Measurements from ENCODE around the gene MRPL14.
A peak's percentile ranks its signal among the peaks of the same experiment; 100 is the strongest.
"Not testable (repeated sequence)": the region's sequence is repeated elsewhere in the genome, so short reads cannot be mapped to it uniquely, and the experiment has no call there.

Gene MRPL14

GRCh38 chr6:44097782-44098317 is 29.4 kb downstream of the MRPL14 start:
- DNase-seq (ENCODE audit: low read depth), result no peak

DNA sequence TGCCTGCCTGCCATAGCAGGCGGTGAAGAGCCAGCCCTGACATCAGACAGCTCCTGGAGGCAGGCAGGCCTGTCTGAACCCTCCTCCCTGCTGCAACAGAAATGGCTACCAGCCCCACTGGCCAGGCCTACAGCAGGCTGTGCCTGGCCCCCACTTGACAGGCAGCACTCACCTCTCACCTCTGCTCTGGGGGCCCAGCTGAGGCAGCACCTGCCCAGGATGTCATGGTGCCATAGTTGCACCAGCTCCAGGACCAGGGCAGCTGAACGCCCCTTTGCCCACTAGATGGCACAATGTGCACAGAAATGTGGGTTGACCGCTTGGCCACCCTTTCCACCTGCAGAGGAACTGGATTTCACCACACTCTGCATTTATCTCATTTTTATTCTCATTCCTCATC is 30.6 kb downstream of the MRPL14 start:
- DNase-seq (ENCODE audit: low read depth), result peak; percentile 79

DNA sequence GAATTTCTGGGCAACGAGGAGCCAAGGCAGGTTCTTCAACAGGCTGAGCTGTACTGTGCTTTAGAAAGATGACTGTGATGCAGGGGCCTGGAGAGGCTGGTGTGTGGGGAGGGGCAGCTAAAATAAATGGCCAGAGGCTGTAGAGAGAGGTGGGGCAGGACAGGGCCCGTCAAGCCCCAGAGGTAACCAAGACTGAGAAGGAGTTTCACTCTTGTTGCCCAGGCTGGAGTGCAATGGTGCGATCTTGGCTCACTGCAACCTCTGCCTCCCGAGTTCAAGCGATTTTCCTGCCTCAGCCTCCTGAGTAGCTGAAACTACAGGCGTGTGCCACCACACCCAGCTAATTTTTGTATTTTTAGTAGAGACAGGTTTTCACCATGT is 32.0 kb downstream of the MRPL14 start:
- not testable (repeated sequence) for DNase-seq (ENCODE audit: low read depth)

GRCh38 chr6:44094403-44095242 is 32.6 kb downstream of the MRPL14 start:
- no peak for DNase-seq (ENCODE audit: low read depth)

- no peak for DNase-seq (ENCODE audit: low read depth)
Measured at GRCh38 chr6:44093750-44094402, 33.4 kb downstream of the MRPL14 start.

GRCh38 chr6:44093066-44093465 is 34.2 kb downstream of the MRPL14 start:
- no peak for DNase-seq (ENCODE audit: low read depth)

DNA sequence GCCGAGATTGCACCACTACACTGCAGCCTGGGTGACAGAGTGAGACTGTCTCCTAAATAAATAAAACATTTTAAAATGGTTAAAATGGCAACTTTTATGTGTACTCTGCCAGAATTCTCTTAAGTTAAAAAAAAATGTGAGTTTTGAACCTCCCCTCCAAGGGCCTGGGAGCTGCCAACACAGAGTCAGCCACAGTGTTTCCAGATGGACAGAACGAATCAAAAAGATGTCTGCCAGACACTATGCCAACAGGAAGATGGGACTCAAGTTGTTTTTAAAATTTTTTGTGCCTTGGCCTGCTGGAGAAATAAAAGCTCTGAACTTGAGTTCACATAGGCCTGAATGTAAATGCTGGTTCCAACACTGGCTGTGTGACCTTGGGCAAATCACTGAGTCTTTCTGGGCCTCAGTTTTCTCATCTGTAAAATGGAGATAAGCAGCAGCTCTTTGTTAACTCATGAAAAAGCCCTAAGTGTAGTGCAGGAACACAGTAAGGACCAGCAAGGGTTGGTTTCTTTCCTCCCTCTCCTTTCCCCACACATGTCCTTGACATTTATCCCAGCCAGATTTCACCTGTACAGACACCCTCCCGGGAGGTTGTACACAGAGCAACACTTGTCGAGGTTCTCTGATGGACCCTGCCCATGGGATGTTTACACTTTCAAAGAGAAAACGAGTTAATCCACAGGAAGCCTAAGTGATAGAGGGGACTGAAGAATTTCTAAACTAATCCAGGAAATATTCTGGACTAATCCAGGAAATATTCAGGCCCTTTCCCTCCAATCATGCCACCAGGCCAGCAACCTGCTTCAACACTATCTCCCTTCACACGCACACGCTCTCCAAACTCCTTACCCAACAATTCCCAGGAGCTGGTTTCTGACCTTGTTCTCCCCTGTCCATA is 35.0 kb downstream of the MRPL14 start:
- DNase-seq (ENCODE audit: low read depth), result no peak

GRCh38 chr6:44091356-44091755 is 35.9 kb downstream of the MRPL14 start:
- not testable (repeated sequence) for DNase-seq (ENCODE audit: low read depth)

DNA sequence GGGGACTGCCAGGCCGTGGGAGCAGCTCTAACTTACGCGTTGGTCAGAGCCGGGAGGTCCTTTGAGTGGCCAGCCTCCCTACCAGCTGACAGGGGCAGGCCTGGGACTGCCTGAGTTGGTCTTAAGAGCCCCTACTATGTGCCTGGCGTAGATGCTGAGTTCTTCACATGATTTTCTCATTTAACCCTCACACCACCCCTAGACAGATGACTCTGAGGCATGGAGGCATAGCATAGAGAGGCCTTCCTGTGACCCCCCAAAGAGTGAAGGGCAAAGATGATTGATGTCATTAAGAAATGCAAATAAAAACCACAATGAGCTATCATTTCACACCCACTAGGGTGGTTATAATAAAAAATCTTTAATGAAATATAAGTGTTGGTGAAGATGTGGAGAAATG is 36.8 kb downstream of the MRPL14 start:
- DNase-seq (ENCODE audit: low read depth), result no peak

GRCh38 chr6:44088827-44089590 is 38.2 kb downstream of the MRPL14 start:
- no peak for DNase-seq (ENCODE audit: low read depth)

GRCh38 chr6:44087623-44088022 is 39.6 kb downstream of the MRPL14 start:
- no peak for DNase-seq (ENCODE audit: low read depth)

GRCh38 chr6:44086931-44087574 is 40.2 kb downstream of the MRPL14 start:
- DNase-seq (ENCODE audit: low read depth), result peak; percentile 56

DNA sequence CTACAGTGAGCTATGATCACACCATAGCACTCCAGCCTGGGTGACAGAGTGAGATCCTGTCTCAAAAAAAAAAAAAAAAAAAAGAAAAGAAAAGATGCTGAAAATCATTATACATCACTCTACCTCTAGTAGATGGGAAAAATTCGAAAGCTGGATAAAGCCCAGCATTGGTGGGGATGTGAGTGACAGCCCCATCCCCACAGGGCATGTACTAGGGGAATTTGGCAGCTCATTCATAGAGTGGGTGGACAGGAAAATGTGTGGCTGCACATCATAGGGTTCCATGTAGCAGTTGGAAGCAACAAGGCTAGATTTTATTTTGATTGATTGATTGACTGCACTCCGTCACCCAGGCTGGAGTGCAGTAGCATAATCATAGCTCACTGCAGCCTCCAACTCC is 42.0 kb downstream of the MRPL14 start:
- no peak for DNase-seq (ENCODE audit: low read depth)

DNA sequence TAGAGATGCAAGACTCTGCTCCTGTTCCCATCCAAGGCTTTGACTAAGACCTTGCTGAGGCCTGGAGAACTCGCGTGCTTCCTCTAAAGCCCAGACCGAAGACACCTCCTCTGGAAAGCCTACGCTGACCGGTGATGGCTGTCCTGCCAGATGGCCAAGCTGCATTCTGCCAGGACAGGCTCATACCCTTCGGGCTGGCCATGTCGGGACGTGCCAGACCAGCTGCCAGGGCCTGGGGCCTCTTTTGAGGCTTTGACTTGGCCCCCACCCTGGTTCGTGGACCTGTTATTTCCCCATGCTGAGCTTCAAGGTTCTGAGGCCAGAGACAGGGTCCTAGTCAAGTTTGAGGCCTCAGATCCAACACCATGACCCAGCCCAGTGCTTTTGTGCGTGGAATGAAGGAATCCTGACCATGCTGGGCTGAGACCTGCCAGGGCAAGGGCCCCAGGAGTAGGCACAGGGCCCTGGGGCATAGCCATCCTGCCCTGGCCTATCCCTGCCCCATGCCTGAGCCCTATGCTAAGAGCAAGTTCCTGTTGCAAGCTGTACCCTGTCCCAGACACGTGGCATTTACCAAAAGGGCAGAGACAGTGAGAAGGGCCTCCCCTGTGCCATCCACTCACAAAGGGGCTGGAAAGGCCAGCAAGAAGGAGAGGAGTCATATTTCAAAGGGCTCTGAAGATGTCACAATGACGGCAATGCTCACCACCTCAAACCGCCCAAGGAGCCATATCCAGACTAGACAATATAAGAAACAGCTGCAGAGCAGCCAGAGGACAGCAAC is 42.8 kb downstream of the MRPL14 start:
- DNase-seq (ENCODE audit: low read depth), result no peak

DNA sequence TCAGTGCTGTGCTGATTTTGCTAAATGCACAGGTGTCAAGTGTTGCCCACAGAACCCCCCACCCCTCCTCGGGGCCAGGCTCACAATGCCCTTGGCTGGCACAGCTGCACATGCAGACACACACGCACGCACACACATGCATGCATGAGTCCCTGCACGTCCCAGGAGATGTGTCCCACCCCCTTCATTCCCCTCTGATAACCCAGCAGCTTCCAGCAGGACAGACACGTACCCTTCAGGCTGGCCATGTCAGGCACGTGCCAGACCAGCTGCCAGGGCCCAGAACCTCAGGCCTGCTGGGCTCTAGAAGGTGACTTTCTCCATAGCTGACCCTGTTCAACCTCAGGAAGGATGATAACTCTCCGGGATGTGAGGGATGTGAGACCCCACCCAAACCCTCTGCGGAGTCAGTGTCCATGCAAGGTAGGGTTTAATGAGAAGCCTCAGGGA is 44.4 kb downstream of the MRPL14 start:
- DNase-seq (ENCODE audit: low read depth), result no peak

DNA sequence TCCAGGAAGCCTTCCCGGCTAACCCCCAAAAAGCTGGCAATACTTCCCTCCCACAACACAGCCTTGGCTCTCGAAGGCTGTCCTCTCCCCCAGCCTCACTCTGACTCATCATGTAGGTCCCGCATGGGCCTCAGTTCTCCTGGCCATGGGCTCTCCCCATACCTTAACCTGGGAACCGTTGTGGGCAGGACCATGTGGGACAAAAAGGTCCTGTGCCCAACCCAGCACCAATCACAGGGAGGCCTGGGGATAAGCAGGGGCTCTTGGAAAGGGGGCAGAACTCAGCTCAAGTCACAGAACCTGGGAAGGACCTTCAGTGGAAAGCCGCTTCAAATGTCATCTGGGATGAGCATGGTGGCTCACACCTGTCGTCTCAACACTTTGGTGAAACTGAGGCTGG is 45.5 kb downstream of the MRPL14 start:
- no peak for DNase-seq (ENCODE audit: low read depth)

GRCh38 chr6:44080561-44081521 is 46.4 kb downstream of the MRPL14 start:
- DNase-seq (ENCODE audit: low read depth), result no peak

DNA sequence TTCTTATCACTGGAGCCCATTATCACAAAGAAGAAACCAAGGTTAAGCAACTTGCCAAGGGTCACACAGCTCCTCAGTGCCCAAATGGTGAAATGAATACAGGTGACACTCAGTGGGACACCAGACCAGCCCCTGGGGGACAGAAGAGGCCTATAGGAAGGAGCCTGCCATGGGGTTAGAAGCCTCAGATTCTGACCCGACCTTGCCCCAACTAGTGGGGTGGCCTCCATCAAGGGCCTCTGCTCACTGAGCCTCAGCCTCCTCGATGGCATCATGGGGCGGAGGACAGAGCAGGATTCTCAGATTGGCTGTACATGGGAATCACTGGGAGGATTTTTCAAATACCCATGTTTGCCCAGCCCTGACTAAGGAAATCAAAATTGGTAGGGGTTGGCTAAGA is 47.6 kb downstream of the MRPL14 start:
- DNase-seq (ENCODE audit: low read depth), result no peak
